Esophagus squamous epithelium (tissue), 5 donors: ENCODE results near the gene PTPRN2. TPM values are rescaled to one million over a fixed set of nuclear protein-coding genes. Genes with fewer than 3 reads are reported as not detected.

Experiments
- DNase-seq: peaks from one replicate; lab custom pipeline; 2025; lab: John Stamatoyannopoulos, UW
- H3K27ac ChIP-seq, 4 donors: fragments of 200-600 bp; sonication (generic); one replicate each; pipeline ENCODE4 v1.5.1; 2016 to 2019; ENCODE audit warnings: mild to moderate bottlenecking in 1 of 4
- H3K27me3 ChIP-seq, 4 donors: fragments of 200-600 bp; sonication (generic); 1 replicate in 3 of 4; 2 replicates in 1 of 4; pipeline versions ENCODE4 v1.5.1 to v1.6.0; 2017 to 2021; ENCODE audit warnings: antibody characterized with exemption in 1 of 4
- H3K36me3 ChIP-seq, 3 donors: fragments of 200-600 bp; sonication (generic); one replicate each; pipeline ENCODE4 v1.5.1; 2016 to 2019
- H3K4me1 ChIP-seq, 3 donors: fragments of 200-600 bp; sonication (generic); one replicate each; pipeline ENCODE4 v1.5.1; 2017 to 2019
- H3K4me3 ChIP-seq, 4 donors: fragments of 200-600 bp; sonication (generic); 1 replicate in 3 of 4; 2 replicates in 1 of 4; pipeline ENCODE4 v1.5.1; 2016 to 2019; ENCODE audit warnings: mild to moderate bottlenecking in 2 of 4, moderate library complexity in 1 of 4
- H3K9me3 ChIP-seq, 3 donors: fragments of 200-600 bp; sonication (generic); one replicate each; pipeline ENCODE4 v1.5.1; 2016 to 2019
- CTCF ChIP-seq, 6 experiments: fragments of 450-650 bp in 4 of 6; fragments of 200-600 bp in 2 of 6; sonication (generic) in 2 of 6; IDR thresholded peaks; one replicate each; pipeline ENCODE4 v1.5.1; 2016 to 2019; ENCODE audit warnings: antibody characterized with exemption in 6 of 6, mild to moderate bottlenecking in 4 of 6, moderate library complexity in 4 of 6
- POLR2A ChIP-seq, 4 donors: fragments of 450-650 bp; IDR thresholded peaks; one replicate each; pipeline ENCODE4 v1.6.1; 2017; ENCODE audit warnings: antibody characterized with exemption in 4 of 4, mild to moderate bottlenecking in 4 of 4, moderate library complexity in 3 of 4
- WGBS, 2 donors: methylation state at CpG; one replicate each; pipeline ENCODE4 v1.1.5; 2018; 5-methylcytosine and 5-hydroxymethylcytosine counted together
- intact Hi-C: fragments of 100-400 bp; cut with DNase I; formaldehyde crosslinking; loops from one replicate; pipeline ENCODE4 v1.15.0; 2022
- total RNA-seq, 4 donors: library from RNA; depleted of rRNA; stranded (reverse); fragments of >200 nt; gene quantifications; one replicate each; pipeline ENCODE4 v1.1.0, GENCODE V29; 2016
- donor health status: DM: yes; HTN: yes; CAD: no.

PTPRN2 gene
- total RNA-seq, 4 donors from 2014 or later = 0.38 to 2.7 (median 1.0) TPM

- Histone ChIP-seq H3K36me3 (no peaks in the 10 kb centered on the region), H3K4me1 (no peaks in the 10 kb centered on the region), H3K9me3 (no peaks in the 10 kb centered on the region), H3K4me3 (no peak overlapping the region), H3K27me3 (peaks cover 0 to 7% (median 0%) of the 10 kb centered on the region in 4 donors), H3K27ac (no peak overlapping the region)
- TF ChIP-seq POLR2A (IDR thresholded peaks at IDR 0.05) (no peak), CTCF (IDR thresholded peaks at IDR 0.05) (no peak)
- intact Hi-C loops = no loop called here
- no peak for DNase-seq
- WGBS, 2 donors = 87 to 91% methylated on average over 6 to 8 of the region's 12 CpGs
These were observed 511.0 kb downstream of the PTPRN2 start for GRCh38 chr7:158076656-158077055.

- TF ChIP-seq CTCF (IDR thresholded peaks at IDR 0.05) = no peak
- no peak for TF ChIP-seq POLR2A (IDR thresholded peaks at IDR 0.05)
- Histone ChIP-seq H3K27me3 (peaks cover 0 to 7% (median 0%) of the 10 kb centered on the region in 4 donors), H3K36me3 (no peaks in the 10 kb centered on the region), H3K4me1 (no peaks in the 10 kb centered on the region), H3K27ac (no peak overlapping the region), H3K4me3 (no peak overlapping the region), H3K9me3 (no peaks in the 10 kb centered on the region)
- 89% methylated on average over 6 to 9 of the region's 11 CpGs for WGBS, 2 donors
- intact Hi-C loops = no loop called here
- DNase-seq = no peak
These were observed 511.4 kb downstream of the PTPRN2 start for GRCh38 chr7:158076215-158076614.

- peaks cover 0 to 7% (median 0%) of the 10 kb centered on the region in 4 donors for H3K27me3 ChIP-seq
- no peak for TF ChIP-seq CTCF (IDR thresholded peaks at IDR 0.05)
- no peak for TF ChIP-seq POLR2A (IDR thresholded peaks at IDR 0.05)
- 83% methylated on average over 11 of the region's 17 CpGs; no CpG with 5 or more reads in 1 of the 2 donors for WGBS, 2 donors
- no peak for DNase-seq
- H3K4me3 ChIP-seq = no peak overlapping the region
- H3K9me3 ChIP-seq = no peaks in the 10 kb centered on the region
- no peaks in the 10 kb centered on the region for H3K36me3 ChIP-seq
- intact Hi-C loops = no loop called here
- no peak overlapping the region for H3K27ac ChIP-seq
- no peaks in the 10 kb centered on the region for H3K4me1 ChIP-seq
These were observed 512.0 kb downstream of the PTPRN2 start for GRCh38 chr7:158075633-158076001.

- no peak for DNase-seq
- TF ChIP-seq CTCF (IDR thresholded peaks at IDR 0.05) = no peak
- no peak for TF ChIP-seq POLR2A (IDR thresholded peaks at IDR 0.05)
- Histone ChIP-seq H3K27ac (no peak overlapping the region), H3K4me1 (no peaks in the 10 kb centered on the region), H3K27me3 (peaks cover 0 to 7% (median 0%) of the 10 kb centered on the region in 4 donors), H3K4me3 (no peak overlapping the region), H3K36me3 (no peaks in the 10 kb centered on the region), H3K9me3 (no peaks in the 10 kb centered on the region)
- WGBS, 2 donors = 85 to 91% methylated on average over 14 to 21 of the region's 29 CpGs
- intact Hi-C loops = no loop called here
These were observed 512.6 kb downstream of the PTPRN2 start for GRCh38 chr7:158074896-158075632.
